CD14-positive monocyte (primary cell): Measurements from ENCODE around the gene RNF44. TPM values are rescaled to one million over a fixed set of nuclear protein-coding genes. Genes with fewer than 3 reads are reported as not detected.

ENCODE experiments used
- DNase-seq, 3 donors: peaks; one replicate each; pipeline ENCODE4 v3.0.0-alpha.2; 2011 to 2022
- H2AFZ ChIP-seq: 2 replicates; pipeline ENCODE4 v1.6.0; 2012; ENCODE audit warnings: mild to moderate bottlenecking, low read depth, low read length, inconsistent platforms; ENCODE audit not compliant: insufficient read depth, poor library complexity, severe bottlenecking
- H3K27ac ChIP-seq, 2 donors: 1 replicate in 1 of 2; 2 replicates in 1 of 2; pipeline ENCODE4 v1.5.1; 2012 to 2013; ENCODE audit warnings: low read length in 2 of 2, control low read depth in 1 of 2, inconsistent platforms in 1 of 2, low read depth in 1 of 2, mild to moderate bottlenecking in 1 of 2
- H3K27me3 ChIP-seq, 2 donors: one replicate each; pipeline versions ENCODE4 v1.6.0 to v1.6.1; 2011 to 2013; ENCODE audit warnings: low read length in 2 of 2; ENCODE audit not compliant: control insufficient read depth in 2 of 2, insufficient read depth in 2 of 2
- H3K36me3 ChIP-seq, 2 donors: replicated peaks in 1 of 2; 1 replicate in 1 of 2; 2 replicates in 1 of 2; pipeline versions ENCODE4 v1.5.1 to v1.6.1; 2012 to 2013; ENCODE audit warnings: low read length in 2 of 2, control low read depth in 1 of 2, inconsistent platforms in 1 of 2, mild to moderate bottlenecking in 1 of 2; ENCODE audit not compliant: insufficient read depth in 2 of 2, control insufficient read depth in 1 of 2
- H3K4me1 ChIP-seq, 2 donors: 1 replicate in 1 of 2; 2 replicates in 1 of 2; pipeline versions ENCODE4 v1.5.1 to v1.6.1; 2012 to 2013; ENCODE audit warnings: low read length in 2 of 2, control low read depth in 1 of 2, inconsistent platforms in 1 of 2, mild to moderate bottlenecking in 1 of 2, moderate library complexity in 1 of 2; ENCODE audit not compliant: insufficient read depth in 2 of 2, control insufficient read depth in 1 of 2
- H3K4me2 ChIP-seq: replicated peaks from 2 replicates; pipeline ENCODE3; 2012; ENCODE audit warnings: low read length, moderate library complexity, mild to moderate bottlenecking; ENCODE audit not compliant: poor library complexity, severe bottlenecking; ENCODE audit errors: extremely low read depth
- H3K4me3 ChIP-seq, 3 experiments: fragments of 200-600 bp in 1 of 3; sonication (generic) in 1 of 3; replicated peaks in 1 of 3; 1 replicate in 2 of 3; 2 replicates in 1 of 3; pipeline ENCODE4 v1.5.1; 2011 to 2013; ENCODE audit warnings: low read length in 3 of 3, mild to moderate bottlenecking in 3 of 3, control low read depth in 2 of 3, low read depth in 2 of 3, inconsistent platforms in 1 of 3, moderate library complexity in 1 of 3
- H3K79me2 ChIP-seq: 2 replicates; pipeline ENCODE4 v1.6.0; 2012; ENCODE audit warnings: mild to moderate bottlenecking, control low read depth, inconsistent platforms, low read length, moderate library complexity; ENCODE audit not compliant: insufficient read depth
- H3K9ac ChIP-seq: 2 replicates; pipeline ENCODE4 v1.6.0; 2017; ENCODE audit warnings: low read length, mild to moderate bottlenecking; ENCODE audit not compliant: insufficient read depth, poor library complexity, severe bottlenecking
- H3K9me3 ChIP-seq, 2 donors: replicated peaks in 1 of 2; 1 replicate in 1 of 2; 2 replicates in 1 of 2; pipeline versions ENCODE4 v1.5.1 to v1.6.1; 2012 to 2013; ENCODE audit warnings: low read length in 2 of 2, control low read depth in 1 of 2; ENCODE audit not compliant: control insufficient read depth in 1 of 2, insufficient read depth in 1 of 2
- H4K20me1 ChIP-seq: 2 replicates; pipeline ENCODE4 v1.6.0; 2012; ENCODE audit warnings: mild to moderate bottlenecking, low read length, control low read depth, moderate library complexity; ENCODE audit not compliant: insufficient read depth
- H3K27ac Mint-ChIP-seq, 7 donors: one replicate each; pipeline ENCODE4 v1.8.0; 2020; ENCODE audit warnings: mild to moderate bottlenecking in 7 of 7, mixed read lengths in 7 of 7, moderate library complexity in 6 of 7, inconsistent platforms in 2 of 7
- H3K27me3 Mint-ChIP-seq, 3 donors: one replicate each; pipeline ENCODE4 v1.8.0; 2021 to 2022; ENCODE audit warnings: low read depth in 3 of 3, mild to moderate bottlenecking in 3 of 3, mixed read lengths in 3 of 3, moderate library complexity in 3 of 3, inconsistent platforms in 1 of 3
- H3K36me3 Mint-ChIP-seq, 2 donors: one replicate each; pipeline ENCODE4 v1.8.0; 2020; ENCODE audit warnings: mixed read lengths in 2 of 2, inconsistent platforms in 1 of 2, mild to moderate bottlenecking in 1 of 2
- H3K4me1 Mint-ChIP-seq: one replicate; pipeline ENCODE4 v1.8.0; 2020; ENCODE audit warnings: mild to moderate bottlenecking, mixed read lengths
- H3K4me3 Mint-ChIP-seq, 2 donors: one replicate each; pipeline ENCODE4 v1.8.0; 2020; ENCODE audit warnings: mild to moderate bottlenecking in 2 of 2, mixed read lengths in 2 of 2, moderate library complexity in 1 of 2
- H3K9me3 Mint-ChIP-seq, 7 donors: one replicate each; pipeline ENCODE4 v1.8.0; 2020 to 2022; ENCODE audit warnings: mixed read lengths in 7 of 7, mild to moderate bottlenecking in 6 of 7, moderate library complexity in 6 of 7, inconsistent platforms in 2 of 7
- WGBS: methylation state at CpG from one replicate; pipeline ENCODE4 v1.1.5; 2013; ENCODE audit warnings: missing lambda C conversion rate; ENCODE audit not compliant: insufficient coverage; 5-methylcytosine and 5-hydroxymethylcytosine counted together
- intact Hi-C, 2 donors: fragments of 100-400 bp; cut with micrococcal nuclease; formaldehyde crosslinking; loops; one replicate each; pipeline versions ENCODE4 v1.15.0 to v1.15.1; 2023
- polyA plus RNA-seq, 3 donors: library from polyadenylated mRNA; depleted of rRNA in 1 of 3; unstranded in 2 of 3; stranded (reverse) in 1 of 3; fragments of 300-500 nt in 2 of 3; fragments of >200 nt in 1 of 3; fragmentation: Illumina TruSeq in 2 of 3; gene quantifications; 1 replicate in 2 of 3; 2 replicates in 1 of 3; pipeline ENCODE4 v1.2.3, GENCODE V29; 2012 to 2021
- TF ChIP-seq, protein P1 (sequence below): fragments of 200-600 bp; IDR thresholded peaks from one replicate; pipeline ENCODE4 v1.8.0; 2022; ENCODE audit warnings: antibody characterized with exemption, mild to moderate bottlenecking

Gene RNF44
- polyA plus RNA-seq, 3 donors, result 1.9 to 133 (median 3.1) TPM

DNA sequence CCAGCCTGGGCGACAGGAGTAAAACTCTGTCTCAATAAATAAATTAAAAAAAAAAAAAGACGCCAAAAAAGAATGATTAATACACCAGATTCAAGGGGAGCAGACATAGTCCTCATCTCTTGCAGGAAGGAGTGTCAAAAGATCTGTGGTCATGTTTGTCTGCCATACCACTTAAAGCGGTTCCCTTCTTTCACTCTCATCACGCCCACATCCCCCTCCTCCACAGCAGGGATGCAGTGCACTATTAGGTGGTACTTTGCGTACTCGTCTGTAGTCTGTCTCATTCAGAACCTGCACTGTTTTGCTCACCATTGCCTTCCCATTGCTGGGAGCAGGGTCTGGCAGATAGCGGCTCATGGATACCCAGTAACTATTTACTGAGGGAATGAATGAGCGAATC, 23.2 kb upstream of the RNF44 start:
- intact Hi-C loops, result no loop called here
- Histone ChIP-seq H3K4me3 (no peak overlapping the region), H3K79me2 (no peaks in the 10 kb centered on the region), H3K4me2 (no peak overlapping the region), H3K27ac (no peak overlapping the region), H3K9me3 (peaks cover 0 to 6% of the 10 kb centered on the region in 2 donors), H3K36me3 (no peaks in the 10 kb centered on the region), H4K20me1 (no peaks in the 10 kb centered on the region), H2AFZ (no peak overlapping the region), H3K4me1 (peaks cover 12 to 20% of the 10 kb centered on the region in 2 donors), H3K27me3 (peaks cover 0 to 3% of the 10 kb centered on the region in 2 donors), H3K9ac (no peak overlapping the region)
- peaks cover 23% of the 10 kb centered on the region for H3K4me1 Mint-ChIP-seq
- H3K9me3 Mint-ChIP-seq, result peaks cover 3 to 10% (median 6%) of the 10 kb centered on the region in 7 donors
- H3K27ac Mint-ChIP-seq, result peak overlapping the region in 1 of 7 donors; percentile 23
- WGBS, result 49% methylated on average over 5 of the region's 8 CpGs
- no peaks in the 10 kb centered on the region for H3K36me3 Mint-ChIP-seq
- DNase-seq, result no peak
- TF ChIP-seq, protein P1, sequence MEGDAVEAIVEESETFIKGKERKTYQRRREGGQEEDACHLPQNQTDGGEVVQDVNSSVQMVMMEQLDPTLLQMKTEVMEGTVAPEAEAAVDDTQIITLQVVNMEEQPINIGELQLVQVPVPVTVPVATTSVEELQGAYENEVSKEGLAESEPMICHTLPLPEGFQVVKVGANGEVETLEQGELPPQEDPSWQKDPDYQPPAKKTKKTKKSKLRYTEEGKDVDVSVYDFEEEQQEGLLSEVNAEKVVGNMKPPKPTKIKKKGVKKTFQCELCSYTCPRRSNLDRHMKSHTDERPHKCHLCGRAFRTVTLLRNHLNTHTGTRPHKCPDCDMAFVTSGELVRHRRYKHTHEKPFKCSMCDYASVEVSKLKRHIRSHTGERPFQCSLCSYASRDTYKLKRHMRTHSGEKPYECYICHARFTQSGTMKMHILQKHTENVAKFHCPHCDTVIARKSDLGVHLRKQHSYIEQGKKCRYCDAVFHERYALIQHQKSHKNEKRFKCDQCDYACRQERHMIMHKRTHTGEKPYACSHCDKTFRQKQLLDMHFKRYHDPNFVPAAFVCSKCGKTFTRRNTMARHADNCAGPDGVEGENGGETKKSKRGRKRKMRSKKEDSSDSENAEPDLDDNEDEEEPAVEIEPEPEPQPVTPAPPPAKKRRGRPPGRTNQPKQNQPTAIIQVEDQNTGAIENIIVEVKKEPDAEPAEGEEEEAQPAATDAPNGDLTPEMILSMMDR, result no peak
- H3K27me3 Mint-ChIP-seq, result peaks cover 7 to 15% (median 14%) of the 10 kb centered on the region in 3 donors
- no peak overlapping the region for H3K4me3 Mint-ChIP-seq

DNA sequence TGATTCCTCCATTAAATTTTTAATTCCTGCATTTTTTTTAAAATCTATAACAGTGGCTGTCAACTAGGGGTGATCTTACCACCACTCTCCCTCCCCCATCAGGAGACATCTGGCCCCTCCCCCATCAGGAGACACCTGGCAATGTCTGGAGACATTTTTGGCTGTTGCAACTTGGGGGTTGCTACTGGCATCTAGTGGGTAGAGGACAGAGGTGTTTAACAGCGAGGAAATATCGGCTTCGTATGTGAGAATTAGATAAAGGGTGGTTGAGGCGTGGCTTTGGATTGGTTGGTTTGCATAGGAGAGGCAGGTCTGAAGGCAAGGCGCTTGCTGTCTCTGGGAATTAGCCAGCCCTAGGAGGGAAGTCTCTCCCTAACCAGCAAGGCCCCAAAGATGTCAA, 22.5 kb upstream of the RNF44 start:
- intact Hi-C loops, result no loop called here
- no peaks in the 10 kb centered on the region for H3K36me3 ChIP-seq
- WGBS, result 0% methylated on average over 4 of the region's 5 CpGs

More for the DNA sequence above, 22.5 kb upstream of the RNF44 start:
- H3K9me3 ChIP-seq, result peaks cover 0 to 6% of the 10 kb centered on the region in 2 donors
- H3K79me2 ChIP-seq, result no peaks in the 10 kb centered on the region
- TF ChIP-seq, protein P1, result no peak
- H3K4me3 Mint-ChIP-seq, result no peak overlapping the region
- peaks cover 3 to 10% (median 6%) of the 10 kb centered on the region in 7 donors for H3K9me3 Mint-ChIP-seq
- H3K27me3 ChIP-seq, result peaks cover 0 to 3% of the 10 kb centered on the region in 2 donors
- peaks cover 19 to 27% of the 10 kb centered on the region in 2 donors for H3K4me1 ChIP-seq
- H3K27me3 Mint-ChIP-seq, result peaks cover 7 to 15% (median 15%) of the 10 kb centered on the region in 3 donors
- no peak overlapping the region for H3K4me3 ChIP-seq
- no peak overlapping the region for H3K4me2 ChIP-seq
- no peak overlapping the region for H3K27ac ChIP-seq
- H2AFZ ChIP-seq, result no peak overlapping the region
- H4K20me1 ChIP-seq, result no peaks in the 10 kb centered on the region
- H3K36me3 Mint-ChIP-seq, result no peaks in the 10 kb centered on the region
- no peak overlapping the region for H3K9ac ChIP-seq
- peaks cover 30% of the 10 kb centered on the region for H3K4me1 Mint-ChIP-seq
- no peak for DNase-seq
- no peak overlapping the region for H3K27ac Mint-ChIP-seq
